Effector memory CD4-positive, alpha-beta T cell (primary cell): ENCODE data around the gene FDXR.

Experiments used
- DNase-seq, 3 donors: peaks; one replicate each; pipeline ENCODE4 v3.0.0-alpha.2; 2020
- H3K27ac ChIP-seq: 2 replicates; pipeline ENCODE4 v1.7.0; 2013; ENCODE audit warnings: mild to moderate bottlenecking, low read length, moderate library complexity; ENCODE audit not compliant: insufficient read depth, poor library complexity, severe bottlenecking
- H3K27me3 ChIP-seq: replicated peaks from 2 replicates; pipeline ENCODE4 v1.7.0; 2013; ENCODE audit warnings: mild to moderate bottlenecking, low read length; ENCODE audit not compliant: insufficient read depth, control insufficient read depth, poor library complexity, severe bottlenecking
- H3K36me3 ChIP-seq: 2 replicates; pipeline ENCODE4 v1.7.0; 2013; ENCODE audit warnings: mild to moderate bottlenecking, low read length, moderate library complexity; ENCODE audit not compliant: control insufficient read depth, insufficient read depth
- H3K4me1 ChIP-seq: 2 replicates; pipeline ENCODE4 v1.7.0; 2013; ENCODE audit warnings: low read length, mild to moderate bottlenecking; ENCODE audit not compliant: control insufficient read depth, insufficient read depth, poor library complexity, severe bottlenecking
- H3K4me3 ChIP-seq: 2 replicates; pipeline ENCODE4 v1.7.0; 2013; ENCODE audit warnings: low read length, low read depth, mild to moderate bottlenecking; ENCODE audit not compliant: insufficient read depth, poor library complexity, severe bottlenecking
- H3K9me3 ChIP-seq: 2 replicates; pipeline ENCODE4 v1.7.0; 2013; ENCODE audit warnings: mild to moderate bottlenecking, low read length, moderate library complexity; ENCODE audit not compliant: control insufficient read depth

The FDXR gene

DNA sequence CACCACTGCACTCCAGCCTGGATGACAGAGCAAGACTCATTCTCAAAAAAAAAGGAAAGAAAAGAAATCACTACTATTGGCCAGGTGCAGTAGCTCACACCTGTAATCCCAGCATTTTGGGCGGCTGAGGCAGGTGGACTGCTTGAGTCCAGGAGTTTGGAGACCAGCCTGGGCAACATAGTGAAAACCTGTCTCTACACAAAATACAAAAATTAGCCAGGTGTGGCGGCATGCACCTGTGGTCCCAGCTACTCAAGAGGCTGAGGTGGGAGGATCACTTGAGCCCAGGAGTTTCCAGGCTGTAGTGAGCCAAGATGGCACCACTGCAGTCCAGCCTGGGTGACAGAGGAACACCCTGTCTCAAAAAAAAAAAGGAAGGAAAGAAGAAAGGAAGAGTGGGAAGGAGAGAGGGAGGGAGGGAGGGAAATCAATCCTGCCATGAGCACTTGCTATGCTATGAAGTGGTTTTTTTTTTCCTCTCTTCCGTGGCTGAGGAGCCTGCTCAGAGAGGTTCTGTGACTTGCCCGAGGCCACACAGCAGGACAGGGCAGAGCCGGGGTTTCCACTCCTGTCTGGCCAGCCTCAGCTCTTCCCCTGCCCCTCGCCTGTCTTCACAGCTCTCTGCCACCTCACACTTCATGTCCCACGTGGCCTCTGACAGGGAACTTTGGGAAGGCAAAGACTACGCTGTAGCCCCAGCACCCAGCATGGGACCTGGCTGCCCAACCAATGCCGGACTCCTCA lies 24.0 kb downstream of the FDXR start:
- no peaks in the 10 kb centered on the region for H3K36me3 ChIP-seq
- DNase-seq, result no peak
- H3K4me3 ChIP-seq, result no peak overlapping the region
- peaks cover 13% of the 10 kb centered on the region for H3K4me1 ChIP-seq
- H3K27me3 ChIP-seq, result peaks cover 9% of the 10 kb centered on the region
- H3K9me3 ChIP-seq, result no peaks in the 10 kb centered on the region
- no peak overlapping the region for H3K27ac ChIP-seq

DNA sequence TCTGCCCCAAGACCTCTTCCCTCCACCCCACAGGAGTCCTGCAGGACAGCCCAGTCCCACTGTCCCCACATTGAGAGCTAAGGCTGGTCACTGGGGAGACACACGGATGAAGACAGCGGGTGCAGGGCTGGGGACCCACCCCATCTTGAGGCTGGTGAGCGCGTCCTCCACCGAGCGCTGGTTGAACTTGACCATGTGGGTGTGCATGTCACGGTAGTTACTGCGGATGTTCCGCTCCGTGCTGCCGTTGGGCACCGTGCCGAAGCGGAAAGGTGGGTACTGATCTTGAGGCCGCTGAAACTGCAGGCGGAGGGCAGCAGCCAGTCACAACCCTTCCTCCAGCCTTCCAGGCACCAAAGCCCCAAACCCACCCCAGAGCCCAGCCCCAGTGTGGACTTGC lies 26.2 kb downstream of the FDXR start:
- Histone ChIP-seq H3K36me3 (no peaks in the 10 kb centered on the region), H3K9me3 (no peaks in the 10 kb centered on the region), H3K27ac (no peak overlapping the region), H3K27me3 (peaks cover 5% of the 10 kb centered on the region), H3K4me3 (no peak overlapping the region), H3K4me1 (peaks cover 6% of the 10 kb centered on the region)
- DNase-seq, result no peak

DNA sequence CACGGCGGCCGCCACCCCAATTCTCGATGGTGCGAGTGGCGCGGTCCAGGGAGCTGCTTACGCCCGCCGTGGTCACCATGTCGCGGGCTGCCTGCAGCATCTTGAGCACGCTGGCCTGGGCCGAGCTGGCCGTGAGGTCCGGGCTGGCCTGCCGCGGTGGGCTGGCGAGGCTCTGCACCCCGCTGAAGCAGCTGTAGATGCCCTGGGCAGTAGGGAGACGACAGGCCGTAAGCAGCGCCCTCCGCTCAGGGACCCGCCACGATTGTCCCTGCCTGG lies 29.5 kb downstream of the FDXR start:
- DNase-seq, result no peak
- H3K27me3 ChIP-seq, result no peaks in the 10 kb centered on the region
- H3K4me3 ChIP-seq, result no peak overlapping the region
- peaks cover 6% of the 10 kb centered on the region for H3K4me1 ChIP-seq
- no peaks in the 10 kb centered on the region for H3K9me3 ChIP-seq
- H3K36me3 ChIP-seq, result peaks cover 5% of the 10 kb centered on the region
- H3K27ac ChIP-seq, result no peak overlapping the region

DNA sequence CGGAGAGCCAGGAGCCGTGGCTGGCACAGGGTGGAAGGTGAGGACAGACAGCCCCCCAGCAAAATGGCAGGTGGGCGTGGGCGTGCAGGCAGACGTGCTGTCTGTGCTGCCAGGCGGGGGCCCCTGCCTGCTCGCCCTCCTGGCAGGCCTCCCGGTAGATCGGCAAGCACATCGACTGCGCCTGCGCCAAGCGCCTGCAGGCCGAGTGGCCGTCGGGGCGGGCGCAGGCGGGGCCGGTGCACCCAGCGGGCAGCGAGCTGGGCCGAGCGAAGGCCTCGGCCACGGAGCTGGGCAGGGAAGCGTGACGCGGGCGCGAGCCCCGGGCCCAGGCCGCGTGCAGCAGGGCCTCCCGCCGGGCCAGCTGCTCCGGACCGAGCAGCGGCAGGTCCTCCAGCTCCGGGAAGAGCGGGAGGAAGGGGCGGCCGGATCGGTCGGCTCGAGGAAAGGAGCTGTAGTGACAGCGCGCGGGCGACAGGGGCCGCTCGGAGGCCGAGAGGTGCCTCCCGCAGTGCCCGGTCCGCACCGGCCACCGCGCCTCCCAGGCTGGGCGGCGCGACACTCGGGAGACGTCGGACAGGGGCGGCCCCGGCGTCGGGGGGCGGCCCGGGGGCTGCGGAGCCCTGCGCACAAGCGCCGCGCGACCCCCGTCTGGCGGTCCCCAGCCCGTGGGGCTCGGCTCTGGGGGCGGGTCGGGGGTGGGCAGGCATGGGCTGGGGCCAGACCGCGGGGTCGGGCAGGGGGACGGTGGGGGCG lies 30.0 kb downstream of the FDXR start:
- Histone ChIP-seq H3K27ac (no peak overlapping the region), H3K9me3 (no peaks in the 10 kb centered on the region), H3K27me3 (no peaks in the 10 kb centered on the region), H3K4me3 (no peak overlapping the region), H3K36me3 (peaks cover 8% of the 10 kb centered on the region), H3K4me1 (peaks cover 6% of the 10 kb centered on the region)
- no peak for DNase-seq

DNA sequence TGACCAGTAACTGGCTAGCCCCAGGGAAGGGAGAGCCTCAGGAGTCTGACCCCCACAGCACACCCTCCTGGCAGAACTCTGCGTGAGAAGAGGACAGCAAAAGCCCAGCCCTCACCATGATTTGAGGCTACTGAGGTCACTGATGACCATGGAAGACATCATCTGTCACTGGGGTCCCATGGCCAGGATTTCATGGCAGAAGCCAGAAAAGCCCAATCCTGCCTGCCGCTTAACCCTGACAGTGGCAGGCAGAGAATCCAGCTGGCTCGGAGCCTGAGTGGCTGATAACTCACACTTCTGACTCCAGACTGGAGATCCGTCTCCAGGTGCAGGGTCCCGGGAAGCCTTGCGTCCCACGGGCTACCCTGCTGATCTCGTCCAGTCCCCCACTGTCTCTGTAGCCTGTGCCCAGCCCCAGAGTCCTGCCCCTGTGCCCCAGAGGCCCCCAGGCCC lies 30.6 kb downstream of the FDXR start:
- Histone ChIP-seq H3K36me3 (peaks cover 8% of the 10 kb centered on the region), H3K4me1 (peaks cover 6% of the 10 kb centered on the region), H3K9me3 (no peaks in the 10 kb centered on the region), H3K27ac (no peak overlapping the region), H3K4me3 (no peak overlapping the region), H3K27me3 (no peaks in the 10 kb centered on the region)
- DNase-seq, result no peak

DNA sequence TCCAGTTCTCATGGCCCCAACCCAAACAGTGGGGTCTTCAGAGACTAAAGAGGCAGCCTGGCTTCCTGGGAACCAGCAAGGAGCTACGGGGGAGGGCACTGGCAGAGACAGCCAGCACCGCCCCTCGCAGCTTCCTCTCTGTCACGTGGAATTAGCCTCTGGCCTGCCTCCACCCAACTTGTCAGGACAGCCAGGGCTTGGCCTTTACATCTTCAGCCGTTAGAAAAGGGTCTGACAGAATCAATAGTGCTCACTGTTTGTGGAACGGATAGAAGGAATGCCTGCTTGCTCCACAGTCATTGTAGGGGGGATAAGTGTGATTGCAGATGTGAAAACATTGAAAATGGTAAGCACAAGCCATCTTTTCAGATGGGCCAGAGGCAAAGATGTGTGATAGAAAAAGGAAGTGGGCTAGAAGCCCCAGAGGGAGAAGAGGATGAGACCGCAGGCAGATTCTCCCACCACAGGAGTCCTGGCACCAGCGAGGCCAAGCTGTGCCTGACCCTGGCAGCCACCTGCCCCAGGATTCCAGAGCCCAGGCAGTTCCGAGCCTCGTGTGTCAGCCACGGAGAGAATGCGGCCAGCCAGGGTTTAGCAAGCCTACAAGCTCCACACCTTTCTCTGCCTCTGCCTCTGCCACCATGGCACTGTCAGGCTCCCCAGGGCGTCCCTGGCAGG lies 31.7 kb downstream of the FDXR start:
- no peak for DNase-seq
- Histone ChIP-seq H3K27me3 (no peaks in the 10 kb centered on the region), H3K27ac (no peak overlapping the region), H3K9me3 (no peaks in the 10 kb centered on the region), H3K4me1 (peaks cover 6% of the 10 kb centered on the region), H3K4me3 (no peak overlapping the region), H3K36me3 (peaks cover 14% of the 10 kb centered on the region)

DNA sequence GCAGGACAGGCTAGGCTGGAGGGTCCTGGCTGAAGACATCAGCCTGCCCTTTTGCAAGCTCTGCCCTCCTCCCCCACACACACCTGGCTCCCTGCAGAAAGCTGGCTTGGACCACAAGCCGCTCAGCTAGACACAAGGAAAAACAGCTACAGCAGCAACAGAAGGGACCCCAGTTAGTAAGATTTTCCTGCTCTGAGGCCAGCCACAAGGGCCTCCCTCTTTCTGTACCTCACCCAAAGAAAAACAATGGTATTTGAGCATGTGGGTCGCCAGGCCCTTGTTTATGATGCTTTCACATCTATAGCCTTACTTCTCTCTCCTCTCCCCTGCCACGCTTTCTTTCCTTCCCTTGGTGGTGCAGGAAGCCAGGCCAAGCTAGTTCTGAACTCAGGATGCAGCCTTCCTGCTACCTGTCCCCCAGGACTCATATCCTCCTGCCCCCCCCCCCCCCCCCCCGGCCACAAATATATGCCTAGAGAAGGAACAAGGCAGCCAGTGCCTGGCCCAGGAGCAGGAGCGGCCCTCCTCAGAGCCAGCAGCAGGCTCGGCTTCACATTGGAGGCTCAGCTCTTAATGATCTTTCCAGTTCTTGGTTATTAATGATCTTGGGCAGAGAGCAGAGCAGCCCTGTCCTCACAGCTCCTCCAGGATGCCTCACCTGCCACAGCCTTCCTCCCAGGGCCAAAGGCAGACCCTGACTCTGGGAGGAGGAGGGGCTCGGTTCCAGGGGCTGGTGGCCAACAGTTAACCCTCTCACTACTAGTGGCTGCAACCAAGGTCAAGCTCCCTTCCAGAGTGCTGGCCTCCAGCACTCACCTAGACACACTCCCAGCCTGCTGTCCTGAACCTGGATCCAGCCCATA lies 32.6 kb downstream of the FDXR start:
- Histone ChIP-seq H3K27ac (no peak overlapping the region), H3K9me3 (no peaks in the 10 kb centered on the region), H3K36me3 (peaks cover 19% of the 10 kb centered on the region), H3K4me1 (peaks cover 6% of the 10 kb centered on the region), H3K4me3 (no peak overlapping the region), H3K27me3 (no peaks in the 10 kb centered on the region)
- no peak for DNase-seq

DNA sequence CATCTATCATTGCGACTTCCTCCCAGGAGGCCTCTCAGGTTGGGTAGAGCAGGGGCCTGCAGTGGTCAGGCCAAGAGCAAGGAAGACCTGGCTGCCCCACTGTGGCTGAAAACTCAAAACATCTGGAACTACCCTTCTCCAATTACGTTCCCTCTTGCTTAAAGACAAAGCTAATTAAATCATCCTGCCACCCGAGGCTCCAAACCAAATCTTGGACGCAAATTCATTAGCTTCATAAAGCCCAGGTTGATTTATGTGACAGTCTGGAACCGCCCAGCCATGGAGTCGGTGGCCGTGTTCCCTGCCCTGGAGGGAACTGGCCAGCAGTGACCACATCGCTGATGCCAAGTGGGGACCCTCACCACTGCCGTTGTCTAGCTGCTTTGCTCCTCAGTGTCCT lies 34.5 kb downstream of the FDXR start:
- peaks cover 24% of the 10 kb centered on the region for H3K36me3 ChIP-seq
- H3K27ac ChIP-seq, result no peak overlapping the region
- no peaks in the 10 kb centered on the region for H3K9me3 ChIP-seq
- no peaks in the 10 kb centered on the region for H3K27me3 ChIP-seq
- no peak overlapping the region for H3K4me3 ChIP-seq
- no peak for DNase-seq
- H3K4me1 ChIP-seq, result peaks cover 6% of the 10 kb centered on the region

DNA sequence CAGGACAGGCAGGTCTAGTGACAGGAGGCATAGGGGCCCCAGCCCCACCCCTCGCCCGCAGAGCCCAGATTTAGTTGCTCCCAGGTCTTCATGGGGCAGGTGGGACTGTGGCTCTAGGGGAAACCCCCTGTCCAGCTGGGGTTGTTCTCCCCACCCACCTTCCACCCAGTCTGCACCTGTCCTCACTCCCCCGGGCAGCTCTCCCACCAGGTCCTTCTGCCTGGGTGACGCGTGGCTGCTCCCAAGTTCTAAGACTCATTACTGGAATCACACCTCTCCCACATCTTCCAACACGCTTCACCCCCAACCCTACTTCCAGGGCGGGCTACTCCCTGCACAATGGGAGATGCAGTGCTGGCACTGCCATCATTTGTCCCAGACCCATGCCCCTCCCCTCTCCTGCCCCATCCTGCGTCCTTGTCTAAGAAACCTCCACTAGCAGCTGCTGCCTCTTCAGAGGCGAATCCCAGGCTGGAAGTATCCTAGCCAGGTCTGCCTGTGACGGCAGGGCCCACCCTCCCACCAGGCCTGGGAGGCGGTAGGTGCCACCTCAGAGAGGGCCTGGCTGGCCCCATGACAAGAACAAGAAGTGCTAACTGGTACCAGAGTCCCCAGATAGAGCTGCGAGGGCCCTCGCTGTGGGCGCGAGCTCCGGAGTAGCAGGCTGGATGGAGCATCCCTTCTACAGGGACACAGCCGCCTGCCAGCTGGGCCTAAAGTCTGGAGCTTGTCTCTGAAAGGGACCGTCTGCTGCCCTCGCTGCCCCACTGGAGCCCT lies 35.9 kb downstream of the FDXR start:
- DNase-seq, result no peak
- no peaks in the 10 kb centered on the region for H3K4me1 ChIP-seq
- peaks cover 24% of the 10 kb centered on the region for H3K36me3 ChIP-seq
- no peaks in the 10 kb centered on the region for H3K27me3 ChIP-seq
- H3K27ac ChIP-seq, result no peak overlapping the region
- H3K9me3 ChIP-seq, result no peaks in the 10 kb centered on the region
- no peak overlapping the region for H3K4me3 ChIP-seq
